Left hindlimb (tissue), 1 donor: Measurements from ENCODE around the gene ADGRG1.

Experiments
- DNase-seq: peaks from one replicate; pipeline ENCODE4 v3.0.0-alpha.2; 2018

Gene ADGRG1

DNA sequence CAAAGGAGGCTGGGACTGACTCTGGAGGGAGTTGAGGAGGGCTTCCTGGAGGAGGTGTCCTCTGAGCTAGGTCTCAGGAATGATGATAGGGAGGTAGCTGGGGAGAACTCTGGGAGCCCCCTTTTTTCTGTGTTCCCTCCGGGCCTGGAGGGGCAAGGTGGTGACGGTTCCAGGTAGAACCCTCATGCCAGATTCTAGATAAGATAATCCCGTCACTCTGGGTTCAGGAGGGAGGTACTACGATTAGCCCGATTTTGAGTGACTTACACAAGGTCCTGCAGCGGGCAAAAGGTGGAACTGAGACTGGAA lies 21.0 kb downstream of the ADGRG1 start:
- no peak for DNase-seq

DNA sequence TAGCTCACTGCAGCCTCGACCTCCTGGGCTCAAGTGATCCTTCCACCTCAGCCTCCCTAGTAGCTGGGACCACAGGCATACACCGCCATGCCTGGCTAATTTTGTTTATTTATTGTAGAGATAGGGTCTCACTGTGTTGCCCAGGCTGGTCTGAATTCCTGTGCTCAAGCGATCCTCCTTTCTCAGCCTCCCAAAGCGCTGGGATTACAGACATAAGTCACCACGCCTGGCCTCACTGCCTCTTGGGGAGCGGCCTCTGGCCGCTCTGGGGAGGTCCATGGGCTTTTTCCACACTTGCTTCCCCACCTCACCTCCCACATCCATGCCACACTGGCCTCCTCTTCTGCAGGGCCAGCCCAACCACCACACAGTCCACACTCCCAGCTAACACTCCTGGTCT lies 21.4 kb downstream of the ADGRG1 start:
- DNase-seq = no peak

DNA sequence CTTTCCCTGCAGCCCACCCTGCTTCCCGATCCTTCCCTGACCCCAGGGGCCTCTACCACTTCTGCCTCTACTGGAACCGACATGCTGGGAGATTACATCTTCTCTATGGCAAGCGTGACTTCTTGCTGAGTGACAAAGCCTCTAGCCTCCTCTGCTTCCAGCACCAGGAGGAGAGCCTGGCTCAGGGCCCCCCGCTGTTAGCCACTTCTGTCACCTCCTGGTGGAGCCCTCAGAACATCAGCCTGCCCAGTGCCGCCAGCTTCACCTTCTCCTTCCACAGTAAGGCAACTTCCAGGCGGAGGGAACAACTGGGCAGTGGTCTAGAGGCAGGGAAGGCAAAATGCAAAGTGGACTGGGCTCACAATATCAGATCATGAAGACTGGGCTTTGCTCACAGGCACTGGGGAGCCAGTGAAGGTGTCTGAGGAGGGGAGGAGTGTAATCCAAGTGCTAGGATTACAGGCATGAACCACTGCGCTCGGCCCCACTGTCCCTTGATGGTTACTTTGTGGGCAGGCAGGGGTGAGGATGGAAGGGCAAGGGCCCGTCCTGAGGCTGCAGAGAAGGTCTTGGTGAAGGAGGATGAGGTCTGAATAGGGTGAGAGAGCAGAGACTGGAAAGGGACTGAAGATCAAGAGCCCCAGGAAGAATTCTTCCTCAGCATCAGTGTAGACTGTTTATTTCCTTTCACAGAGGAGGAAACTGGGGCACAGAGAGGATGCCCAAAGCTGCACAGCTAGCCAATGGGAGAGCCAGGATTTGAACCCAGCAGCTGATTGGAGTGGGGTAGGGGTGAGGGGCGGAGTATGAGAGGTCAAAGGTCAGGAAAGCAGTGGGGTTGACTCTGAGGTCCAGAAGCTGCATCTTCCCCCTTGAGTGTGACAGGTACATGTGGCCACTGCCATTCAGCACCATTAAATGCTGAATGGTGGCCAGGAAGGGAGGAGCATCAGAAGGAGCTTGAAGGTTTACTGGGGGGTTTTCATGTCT lies 23.2 kb downstream of the ADGRG1 start:
- no peak for DNase-seq

DNA sequence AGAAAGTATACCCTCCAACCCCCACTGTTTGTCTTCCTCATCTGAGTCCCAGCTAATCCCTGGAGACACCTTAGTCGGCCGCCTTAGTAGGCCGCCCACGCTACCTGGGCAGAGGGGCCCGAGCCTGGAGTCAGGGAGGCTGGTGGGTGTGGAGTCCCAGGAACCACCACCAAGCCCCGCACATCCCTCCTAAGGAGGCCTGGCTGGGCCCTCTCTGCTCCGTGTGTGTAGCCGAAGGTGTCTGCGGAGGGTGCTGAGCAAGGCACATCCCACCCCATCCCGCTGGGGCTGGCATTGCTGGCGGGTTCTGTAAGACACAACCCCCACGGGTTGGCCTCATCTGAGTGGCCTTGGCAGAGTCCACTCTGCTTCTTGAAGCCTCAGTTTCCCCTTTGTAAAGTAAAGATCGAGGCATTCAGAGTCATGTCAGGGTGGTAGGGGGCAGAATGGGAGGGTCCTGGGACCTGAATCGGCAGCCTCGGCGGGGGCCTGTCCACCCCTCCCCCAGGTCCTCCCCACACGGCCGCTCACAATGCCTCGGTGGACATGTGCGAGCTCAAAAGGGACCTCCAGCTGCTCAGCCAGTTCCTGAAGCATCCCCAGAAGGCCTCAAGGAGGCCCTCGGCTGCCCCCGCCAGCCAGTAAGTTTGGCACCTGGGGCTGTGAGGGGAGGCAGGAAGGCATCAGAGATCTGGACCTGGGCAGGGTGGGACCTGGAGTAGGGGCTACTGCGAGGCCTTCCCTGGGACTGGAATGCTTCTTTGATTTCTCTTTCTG lies 24.5 kb downstream of the ADGRG1 start:
- no peak for DNase-seq

DNA sequence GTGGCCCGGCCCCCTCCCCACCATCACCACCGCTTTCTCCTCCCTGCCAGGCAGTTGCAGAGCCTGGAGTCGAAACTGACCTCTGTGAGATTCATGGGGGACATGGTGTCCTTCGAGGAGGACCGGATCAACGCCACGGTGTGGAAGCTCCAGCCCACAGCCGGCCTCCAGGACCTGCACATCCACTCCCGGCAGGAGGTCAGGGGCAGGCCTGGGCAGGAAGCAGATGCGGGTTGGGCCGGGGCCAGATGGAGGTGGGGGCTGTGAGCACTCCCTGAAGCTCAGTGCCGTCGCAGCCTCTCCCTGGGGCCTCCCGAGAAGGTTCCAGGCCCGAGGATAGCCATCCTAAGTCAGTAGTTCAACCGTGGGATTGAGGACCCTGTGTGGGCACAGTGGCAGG lies 25.5 kb downstream of the ADGRG1 start:
- peak; percentile 54 for DNase-seq

DNA sequence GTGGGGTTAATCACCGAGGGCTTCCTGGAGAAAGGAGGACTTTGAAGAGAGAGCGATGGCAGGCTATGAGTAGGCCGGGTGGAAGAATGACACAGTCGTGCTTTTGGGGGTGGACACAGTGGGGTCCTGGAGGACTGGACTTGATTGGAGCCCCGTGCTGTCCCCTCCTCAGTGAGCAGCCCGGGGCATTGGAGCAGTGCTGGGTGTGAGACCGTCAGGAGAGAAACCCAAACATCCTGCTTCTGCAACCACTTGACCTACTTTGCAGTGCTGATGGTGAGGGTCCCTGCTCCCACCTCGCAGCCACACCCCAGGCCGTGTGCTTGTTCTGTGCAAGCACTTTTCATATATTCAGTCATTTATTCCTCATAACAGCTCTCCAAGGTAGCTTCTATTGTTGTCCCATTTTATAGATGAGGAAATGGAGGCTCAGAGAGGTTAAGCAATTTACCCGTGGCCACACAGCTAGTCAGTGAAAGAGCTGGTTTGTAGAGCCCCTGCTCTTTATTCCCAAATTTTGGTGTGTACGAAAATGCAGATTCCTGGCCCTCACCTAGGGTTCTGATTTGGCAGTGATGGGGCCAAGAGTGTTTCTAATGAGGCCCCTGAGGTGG lies 28.0 kb downstream of the ADGRG1 start:
- no peak for DNase-seq

DNA sequence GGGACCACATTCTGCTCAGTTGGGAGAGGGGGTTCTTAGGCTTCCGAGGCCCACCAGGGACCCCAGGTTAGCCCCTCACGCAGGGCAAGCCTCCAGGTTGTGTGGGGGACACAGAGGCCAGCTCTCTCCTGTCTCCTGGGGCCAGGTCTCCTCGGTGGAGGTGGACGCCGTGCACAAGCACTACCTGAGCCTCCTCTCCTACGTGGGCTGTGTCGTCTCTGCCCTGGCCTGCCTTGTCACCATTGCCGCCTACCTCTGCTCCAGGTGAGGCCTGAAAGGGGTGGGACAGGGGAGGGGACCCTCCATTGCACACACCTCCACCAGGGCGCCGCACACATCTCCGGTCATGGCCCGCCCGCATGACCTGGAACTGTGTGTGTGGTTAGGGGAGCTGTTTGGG lies 28.8 kb downstream of the ADGRG1 start:
- no peak for DNase-seq

DNA sequence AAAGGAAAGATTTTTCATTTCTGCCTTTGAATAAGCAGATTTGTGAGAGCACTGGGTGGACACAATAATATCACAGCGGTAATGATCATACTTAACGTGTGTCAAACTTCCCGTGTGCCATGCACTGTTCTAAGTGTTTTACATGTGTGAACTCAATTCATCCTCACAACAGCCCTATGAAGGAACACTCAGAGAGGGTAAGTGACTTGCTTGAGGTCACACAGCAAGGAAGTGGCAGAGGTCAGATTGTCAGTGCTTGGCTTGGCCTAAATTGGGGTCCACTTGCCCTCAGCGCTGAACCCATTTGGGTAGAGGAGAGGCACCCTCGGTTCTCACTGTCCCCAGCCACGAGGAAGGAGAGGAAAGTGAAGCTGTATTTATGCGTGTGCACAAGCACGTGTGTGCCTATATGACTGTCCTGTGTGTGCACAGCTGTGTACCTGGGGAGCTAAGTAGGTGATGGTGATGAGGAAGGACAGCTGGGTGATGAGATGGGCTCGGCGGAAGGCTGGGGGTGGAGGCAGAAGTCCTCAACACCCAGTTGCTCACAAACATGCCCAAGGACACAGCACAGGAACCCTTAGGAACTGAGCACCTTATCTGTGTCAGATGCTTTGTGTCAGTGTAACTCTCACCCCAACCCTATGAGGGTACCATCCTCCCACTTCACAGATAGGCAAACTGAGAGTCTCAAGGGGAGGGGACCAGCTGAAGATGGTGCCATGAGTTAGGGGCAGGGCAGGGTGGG lies 29.9 kb downstream of the ADGRG1 start:
- no peak for DNase-seq

DNA sequence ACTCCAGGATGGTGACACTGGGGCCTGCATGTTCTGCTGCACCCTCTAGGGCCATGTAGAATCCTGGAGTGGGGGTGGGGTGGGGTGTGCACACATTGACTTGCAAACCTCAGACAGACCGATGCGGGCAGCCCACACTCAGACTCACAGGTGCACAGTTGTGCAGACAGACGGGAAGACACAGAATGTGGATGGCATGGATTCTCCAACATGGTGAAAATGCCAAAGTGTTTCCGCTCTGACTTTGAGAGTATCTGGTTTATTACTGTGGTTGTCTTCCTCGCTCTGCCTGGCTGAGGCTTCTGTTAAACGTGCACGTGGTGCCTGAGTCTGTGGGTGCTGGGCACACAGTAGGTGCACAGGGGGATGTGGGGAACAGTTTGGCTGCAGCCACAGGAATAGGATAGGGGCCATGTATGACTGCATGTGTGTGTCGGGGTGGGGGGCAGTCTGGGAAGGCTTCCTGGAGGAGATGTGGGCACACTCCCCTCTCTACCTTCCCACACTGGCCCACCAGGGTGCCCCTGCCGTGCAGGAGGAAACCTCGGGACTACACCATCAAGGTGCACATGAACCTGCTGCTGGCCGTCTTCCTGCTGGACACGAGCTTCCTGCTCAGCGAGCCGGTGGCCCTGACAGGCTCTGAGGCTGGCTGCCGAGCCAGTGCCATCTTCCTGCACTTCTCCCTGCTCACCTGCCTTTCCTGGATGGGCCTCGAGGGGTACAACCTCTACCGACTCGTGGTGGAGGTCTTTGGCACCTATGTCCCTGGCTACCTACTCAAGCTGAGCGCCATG lies 30.6 kb downstream of the ADGRG1 start:
- DNase-seq = no peak

DNA sequence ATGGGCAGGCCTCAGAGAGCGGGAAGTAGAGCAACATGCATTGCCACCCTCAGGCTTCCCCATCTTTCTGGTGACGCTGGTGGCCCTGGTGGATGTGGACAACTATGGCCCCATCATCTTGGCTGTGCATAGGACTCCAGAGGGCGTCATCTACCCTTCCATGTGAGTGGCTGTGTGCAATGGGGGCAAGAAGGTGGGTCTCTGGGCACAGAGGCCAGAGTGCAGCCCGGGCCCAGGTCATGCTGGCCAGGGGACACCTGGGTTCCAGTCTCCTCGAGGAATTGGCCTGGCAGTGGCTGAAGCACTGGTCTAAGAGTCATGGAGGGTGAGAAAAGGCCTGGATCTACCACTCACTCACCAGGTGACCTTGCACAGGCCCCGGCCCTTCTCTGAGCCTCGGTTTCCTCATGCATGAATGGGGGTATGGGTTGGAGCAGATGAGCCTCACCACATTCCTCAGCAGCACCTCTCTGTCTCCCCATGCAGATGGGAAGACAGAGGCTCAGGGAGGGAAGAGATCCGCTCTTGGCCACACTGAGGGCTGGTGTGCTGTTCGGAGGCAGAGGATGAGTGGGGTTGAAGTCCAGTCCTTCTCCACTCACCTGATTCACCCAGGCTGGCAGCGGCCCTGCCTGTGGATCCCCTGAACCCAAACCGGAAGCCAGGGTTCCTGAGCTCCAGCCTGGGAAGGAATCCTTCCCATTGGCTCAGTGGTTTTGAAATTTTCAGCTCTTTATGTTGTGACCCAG lies 32.5 kb downstream of the ADGRG1 start:
- DNase-seq = no peak

DNA sequence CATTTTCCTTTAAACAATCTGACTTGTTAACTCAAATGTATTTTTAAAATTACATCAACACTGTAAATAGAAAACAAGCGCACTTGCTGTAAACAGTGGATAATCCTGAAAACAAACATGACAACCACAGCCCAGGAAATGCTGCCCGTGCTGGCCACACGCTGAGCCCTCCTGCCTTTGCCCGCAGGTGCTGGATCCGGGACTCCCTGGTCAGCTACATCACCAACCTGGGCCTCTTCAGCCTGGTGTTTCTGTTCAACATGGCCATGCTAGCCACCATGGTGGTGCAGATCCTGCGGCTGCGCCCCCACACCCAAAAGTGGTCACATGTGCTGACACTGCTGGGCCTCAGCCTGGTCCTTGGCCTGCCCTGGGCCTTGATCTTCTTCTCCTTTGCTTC lies 33.1 kb downstream of the ADGRG1 start:
- DNase-seq = no peak

DNA sequence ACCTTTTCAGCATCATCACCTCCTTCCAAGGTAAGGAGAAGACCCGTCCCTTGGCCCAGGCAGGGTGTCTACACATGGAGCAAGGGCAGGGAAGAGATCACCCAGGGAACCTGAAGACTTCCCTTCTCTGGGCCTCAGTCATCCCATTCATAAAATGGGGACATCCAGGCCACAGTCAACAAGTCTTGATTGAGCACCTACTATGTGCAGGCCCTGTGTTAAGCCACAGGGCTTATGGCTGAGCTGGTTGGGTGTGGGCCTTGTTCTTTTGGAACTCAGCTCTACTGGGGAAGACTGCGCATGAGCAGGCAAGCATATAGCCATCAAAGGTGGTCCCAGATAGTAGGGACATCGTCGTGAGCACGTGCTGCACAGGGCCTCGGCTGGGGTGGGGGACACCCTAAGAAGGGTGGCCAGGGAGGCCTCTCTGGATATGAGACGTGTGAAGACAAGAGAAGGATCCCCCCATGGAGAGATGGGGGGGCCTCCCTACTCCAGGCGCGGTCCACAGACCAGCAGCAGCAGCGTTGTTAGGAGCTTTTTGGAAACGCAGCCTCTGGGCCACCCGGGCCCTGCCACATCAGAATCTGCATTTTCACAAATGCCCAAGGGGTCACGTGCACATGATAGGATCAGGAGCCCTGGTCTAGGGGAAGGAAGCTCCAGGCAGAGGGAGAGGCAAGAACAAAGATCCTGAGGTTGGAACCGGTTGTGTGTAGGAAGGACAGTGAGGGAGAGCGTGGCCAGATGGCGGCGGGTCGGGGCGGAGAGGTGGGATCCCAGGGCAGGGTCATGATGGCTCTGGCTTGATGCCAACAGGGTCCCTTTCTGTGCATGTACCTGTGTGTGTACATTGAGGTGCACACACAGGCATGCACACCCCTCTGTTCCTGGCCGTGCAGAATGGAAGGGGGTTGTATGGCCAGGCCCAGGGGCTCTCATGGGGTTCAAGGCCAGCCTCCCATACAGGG lies 33.8 kb downstream of the ADGRG1 start:
- no peak for DNase-seq

DNA sequence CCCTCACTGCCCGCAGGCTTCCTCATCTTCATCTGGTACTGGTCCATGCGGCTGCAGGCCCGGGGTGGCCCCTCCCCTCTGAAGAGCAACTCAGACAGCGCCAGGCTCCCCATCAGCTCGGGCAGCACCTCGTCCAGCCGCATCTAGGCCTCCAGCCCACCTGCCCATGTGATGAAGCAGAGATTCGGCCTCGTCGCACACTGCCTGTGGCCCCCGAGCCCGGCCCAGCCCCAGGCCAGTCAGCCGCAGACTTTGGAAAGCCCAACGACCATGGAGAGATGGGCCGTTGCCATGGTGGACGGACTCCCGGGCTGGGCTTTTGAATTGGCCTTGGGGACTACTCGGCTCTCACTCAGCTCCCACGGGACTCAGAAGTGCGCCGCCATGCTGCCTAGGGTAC lies 35.0 kb downstream of the ADGRG1 start:
- DNase-seq = no peak

DNA sequence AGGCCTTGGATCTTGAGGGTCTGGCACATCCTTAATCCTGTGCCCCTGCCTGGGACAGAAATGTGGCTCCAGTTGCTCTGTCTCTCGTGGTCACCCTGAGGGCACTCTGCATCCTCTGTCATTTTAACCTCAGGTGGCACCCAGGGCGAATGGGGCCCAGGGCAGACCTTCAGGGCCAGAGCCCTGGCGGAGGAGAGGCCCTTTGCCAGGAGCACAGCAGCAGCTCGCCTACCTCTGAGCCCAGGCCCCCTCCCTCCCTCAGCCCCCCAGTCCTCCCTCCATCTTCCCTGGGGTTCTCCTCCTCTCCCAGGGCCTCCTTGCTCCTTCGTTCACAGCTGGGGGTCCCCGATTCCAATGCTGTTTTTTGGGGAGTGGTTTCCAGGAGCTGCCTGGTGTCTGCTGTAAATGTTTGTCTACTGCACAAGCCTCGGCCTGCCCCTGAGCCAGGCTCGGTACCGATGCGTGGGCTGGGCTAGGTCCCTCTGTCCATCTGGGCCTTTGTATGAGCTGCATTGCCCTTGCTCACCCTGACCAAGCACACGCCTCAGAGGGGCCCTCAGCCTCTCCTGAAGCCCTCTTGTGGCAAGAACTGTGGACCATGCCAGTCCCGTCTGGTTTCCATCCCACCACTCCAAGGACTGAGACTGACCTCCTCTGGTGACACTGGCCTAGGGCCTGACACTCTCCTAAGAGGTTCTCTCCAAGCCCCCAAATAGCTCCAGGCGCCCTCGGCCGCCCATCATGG lies 35.7 kb downstream of the ADGRG1 start:
- no peak for DNase-seq

DNA sequence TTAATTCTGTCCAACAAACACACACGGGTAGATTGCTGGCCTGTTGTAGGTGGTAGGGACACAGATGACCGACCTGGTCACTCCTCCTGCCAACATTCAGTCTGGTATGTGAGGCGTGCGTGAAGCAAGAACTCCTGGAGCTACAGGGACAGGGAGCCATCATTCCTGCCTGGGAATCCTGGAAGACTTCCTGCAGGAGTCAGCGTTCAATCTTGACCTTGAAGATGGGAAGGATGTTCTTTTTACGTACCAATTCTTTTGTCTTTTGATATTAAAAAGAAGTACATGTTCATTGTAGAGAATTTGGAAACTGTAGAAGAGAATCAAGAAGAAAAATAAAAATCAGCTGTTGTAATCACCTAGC lies 36.2 kb downstream of the ADGRG1 start:
- no peak for DNase-seq

DNA sequence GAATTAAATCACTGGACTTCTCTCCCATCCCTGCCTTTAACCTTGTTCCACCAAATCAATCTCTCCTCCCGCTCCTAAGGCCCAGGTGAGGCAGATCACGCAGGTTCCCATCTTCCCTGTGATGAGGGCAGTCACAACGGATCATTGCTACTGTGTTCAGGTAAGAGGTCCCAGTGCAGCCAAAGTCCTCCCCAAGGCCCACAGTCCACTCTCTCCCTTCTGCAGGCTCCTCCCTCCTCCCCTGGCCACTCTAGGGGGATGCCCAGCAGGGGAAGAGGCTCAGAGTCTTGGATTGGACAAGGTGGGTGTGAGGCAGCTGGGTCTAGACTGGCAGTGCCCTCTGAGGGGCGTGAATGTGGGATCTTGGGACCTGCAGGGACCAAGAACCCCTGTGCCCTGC lies 37.1 kb downstream of the ADGRG1 start:
- DNase-seq = no peak

DNA sequence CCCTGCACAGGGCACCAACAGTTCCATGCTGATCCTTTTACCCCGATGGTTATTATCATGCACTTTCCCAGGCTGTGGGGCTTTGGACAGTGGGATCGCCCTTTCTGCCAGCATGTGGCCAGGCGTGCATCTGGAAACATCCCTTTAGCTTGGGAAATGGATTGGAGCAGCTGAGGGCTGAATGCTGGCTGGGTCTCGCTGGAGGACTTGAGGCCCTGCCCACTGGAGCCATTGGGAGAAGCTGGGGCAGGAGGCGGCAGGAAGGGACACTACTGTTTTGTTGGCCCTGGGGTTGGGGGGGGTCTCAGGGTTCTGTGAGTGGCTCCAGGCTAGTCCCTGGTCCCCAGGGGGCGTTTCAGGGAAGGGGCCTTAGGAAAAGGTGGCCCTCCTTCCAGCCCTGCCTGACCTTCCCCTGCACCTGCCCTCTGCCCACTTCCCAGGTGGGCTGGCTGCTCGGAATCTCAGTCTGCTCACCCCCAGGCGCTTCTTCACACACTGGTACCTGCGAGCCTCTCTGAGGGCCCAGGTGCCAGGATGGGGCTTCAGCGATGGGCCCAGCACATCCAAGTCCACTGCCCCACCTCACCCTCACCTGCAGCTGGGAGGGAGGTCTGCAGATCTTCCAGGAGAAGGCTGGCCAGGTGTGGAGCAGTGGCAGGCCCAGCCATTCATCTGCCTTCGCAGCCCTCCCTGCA lies 38.1 kb downstream of the ADGRG1 start:
- no peak for DNase-seq

DNA sequence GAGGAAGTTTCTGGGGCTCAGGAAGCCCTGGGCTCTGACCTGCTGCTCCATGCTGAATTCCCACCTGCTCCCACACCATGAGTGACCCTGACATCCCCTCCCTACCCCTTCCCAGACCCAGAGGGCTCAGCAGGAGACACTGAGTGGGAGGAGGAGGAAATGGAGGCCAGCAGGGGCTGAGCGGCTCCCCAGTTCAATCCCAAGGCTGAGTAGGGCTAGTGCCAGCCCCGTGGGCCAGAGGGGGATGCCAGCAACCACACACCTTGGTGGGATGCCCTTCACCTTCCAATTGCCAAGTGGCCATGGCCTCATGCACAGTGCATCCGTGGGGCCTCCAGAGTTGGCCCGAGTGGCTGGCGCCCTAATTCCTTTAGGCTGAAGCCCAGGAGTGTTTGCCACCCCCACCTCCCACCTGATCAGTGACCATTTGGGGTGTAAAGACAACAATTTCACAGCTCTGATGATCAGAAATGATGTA lies 38.7 kb downstream of the ADGRG1 start:
- no peak for DNase-seq
